ENCODE results near the gene DOCK3.
A peak's percentile ranks its signal among the peaks of the same experiment; 100 is the strongest.
"Not testable (repeated sequence)": the region's sequence is repeated elsewhere in the genome, so short reads cannot be mapped to it uniquely, and the experiment has no call there.

DOCK3 gene

DNA sequence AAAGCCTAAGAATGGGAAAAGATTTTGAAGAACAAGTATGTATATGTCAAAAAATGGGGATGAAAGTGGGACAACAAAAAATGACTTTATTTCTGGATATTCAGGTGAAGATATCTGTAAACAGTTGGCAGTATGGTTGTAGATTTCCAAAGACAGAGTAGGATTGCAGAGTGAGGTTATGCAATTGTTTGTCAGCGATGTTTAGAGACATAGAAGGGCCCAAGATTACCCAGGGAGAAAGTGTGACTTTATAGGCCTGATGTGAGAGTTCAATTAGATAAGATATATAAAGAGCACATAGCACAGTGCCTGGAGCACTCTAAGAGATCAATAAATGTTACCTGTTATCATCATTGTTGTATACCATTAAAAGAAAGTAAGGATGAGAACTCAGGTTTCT, 319.8 kb downstream of the DOCK3 start:
- no peak for DNase-seq

DNA sequence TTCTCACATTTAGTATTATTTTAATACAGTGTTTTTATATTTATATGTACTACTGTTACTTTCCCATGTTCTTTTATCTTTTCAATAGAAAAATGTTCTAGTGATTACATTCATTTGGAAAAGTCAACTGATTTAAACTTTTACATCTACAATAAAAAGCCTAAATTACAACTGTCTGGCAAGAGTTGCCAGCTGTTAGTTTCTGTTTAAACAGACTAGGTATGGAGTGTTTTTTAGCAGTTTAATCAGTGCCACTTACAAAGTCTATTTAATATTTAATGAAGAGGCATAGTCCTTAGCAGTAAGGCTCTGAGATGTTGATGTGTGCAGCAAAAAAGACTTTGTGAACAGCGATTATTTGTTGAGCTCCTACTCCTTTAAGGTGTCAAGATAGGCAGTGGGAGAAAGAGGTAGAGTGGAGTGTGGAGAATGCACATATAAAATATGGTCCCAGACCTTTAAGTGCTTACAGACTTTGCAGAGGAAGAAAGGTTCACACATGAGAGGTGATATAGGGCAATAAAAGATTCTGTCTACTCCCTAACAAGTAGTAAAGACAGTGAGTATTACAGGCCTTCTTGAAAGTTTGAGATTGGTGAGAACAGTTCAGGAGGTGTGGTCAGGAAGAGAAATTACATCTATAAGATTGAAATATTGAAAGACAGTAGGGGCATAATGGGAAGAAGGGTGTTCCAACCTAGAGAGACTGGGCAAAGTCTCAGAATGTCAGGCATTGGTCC, 320.5 kb downstream of the DOCK3 start:
- DNase-seq, result no peak

DNA sequence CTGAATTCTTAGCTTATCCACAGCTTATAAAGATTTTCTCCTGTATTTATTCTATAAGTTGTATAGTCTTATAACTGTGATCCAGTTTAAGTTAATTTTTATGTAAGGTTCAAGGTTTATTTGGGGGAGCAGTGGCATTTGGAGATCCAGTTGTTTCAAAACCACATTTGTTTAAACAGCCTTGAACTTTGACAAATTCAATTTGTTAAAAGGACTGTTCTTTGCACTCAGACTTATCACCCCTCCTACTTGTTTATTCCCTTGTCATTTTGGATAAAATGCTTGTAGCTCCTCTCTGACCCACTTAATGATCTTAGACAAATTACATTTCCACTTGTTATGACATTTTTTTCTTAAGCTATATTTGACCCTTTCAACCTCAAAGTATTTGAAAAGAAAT, 327.8 kb downstream of the DOCK3 start:
- DNase-seq, result no peak

DNA sequence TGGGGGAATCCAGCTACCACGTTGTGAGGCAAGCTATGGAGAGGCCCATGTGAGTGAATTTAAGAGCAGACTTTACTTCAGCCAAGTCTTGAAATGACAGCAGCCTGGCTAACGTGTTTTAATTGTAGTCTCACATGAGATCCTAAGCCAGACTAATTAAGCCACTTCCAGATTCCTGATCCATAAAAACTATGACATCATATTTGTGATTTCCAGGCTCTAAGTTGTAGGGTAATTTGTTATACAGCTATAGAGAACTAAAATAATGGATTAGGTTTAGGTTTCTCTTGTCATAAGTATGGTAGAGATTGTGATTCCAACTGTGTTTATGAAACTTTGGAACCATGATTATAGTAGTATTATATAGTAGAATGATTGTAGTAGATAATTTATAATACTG, 329.5 kb downstream of the DOCK3 start:
- no peak for DNase-seq

DNA sequence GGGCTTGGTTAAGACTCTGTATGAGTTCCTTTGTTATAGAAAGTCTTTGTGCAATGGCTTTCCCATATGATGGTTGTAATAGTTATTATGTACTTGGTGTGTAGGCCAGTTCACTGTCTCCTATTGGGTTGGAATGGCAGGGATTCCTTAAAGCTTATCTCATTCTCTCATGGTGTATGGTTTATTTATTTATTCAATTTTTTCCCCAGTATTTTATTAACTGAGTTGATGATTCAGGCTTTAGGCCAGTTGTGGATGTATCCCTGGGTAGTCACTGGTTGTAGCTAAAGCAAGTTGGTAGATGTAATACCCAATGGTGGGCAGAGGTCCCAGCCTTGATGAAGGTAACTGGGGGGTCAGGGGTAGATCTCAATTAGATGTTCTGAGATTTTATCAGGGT, 349.4 kb downstream of the DOCK3 start:
- no peak for DNase-seq

DNA sequence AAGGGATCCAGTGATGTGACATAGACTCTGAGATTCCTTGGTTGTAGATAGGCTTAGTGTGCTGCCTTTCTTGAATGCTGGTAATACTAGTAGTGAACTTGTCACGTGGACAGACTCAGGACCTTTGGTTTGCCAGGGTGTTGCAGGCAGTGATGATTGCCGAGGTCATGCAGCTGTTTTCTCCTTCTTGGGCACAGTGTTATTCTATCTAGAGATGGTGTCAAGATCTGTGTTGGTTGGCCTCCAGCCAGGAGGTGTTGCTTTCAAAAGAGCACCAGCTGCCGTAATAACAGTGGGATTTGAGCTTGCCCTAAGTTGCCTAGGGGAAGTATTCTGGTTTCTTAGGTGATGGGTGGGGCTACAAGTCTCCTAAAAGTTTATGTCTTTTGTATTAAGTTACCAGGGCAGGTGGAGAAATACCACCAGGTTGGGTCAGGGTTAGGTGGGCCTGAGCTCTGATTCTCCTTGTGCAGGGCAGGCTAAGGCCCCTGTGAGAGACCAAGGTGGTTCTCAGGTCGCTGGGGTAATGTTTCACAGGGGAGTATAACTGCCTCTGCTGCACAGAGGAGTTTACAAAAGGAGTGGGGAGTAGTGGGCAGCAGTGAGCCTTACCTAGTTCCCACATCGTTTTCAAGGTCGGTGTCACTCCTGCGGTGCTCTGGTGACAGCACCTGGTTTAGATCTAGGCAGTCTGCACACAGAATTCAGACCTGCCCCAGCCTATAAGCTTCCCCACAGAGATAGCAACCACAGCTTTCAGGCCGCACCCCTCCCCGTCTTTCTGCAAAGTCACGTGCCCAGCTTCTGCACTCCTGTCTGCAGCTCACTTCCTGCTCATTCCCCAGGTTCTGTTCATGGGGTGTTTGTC, 350.3 kb downstream of the DOCK3 start:
- DNase-seq, result no peak

DNA sequence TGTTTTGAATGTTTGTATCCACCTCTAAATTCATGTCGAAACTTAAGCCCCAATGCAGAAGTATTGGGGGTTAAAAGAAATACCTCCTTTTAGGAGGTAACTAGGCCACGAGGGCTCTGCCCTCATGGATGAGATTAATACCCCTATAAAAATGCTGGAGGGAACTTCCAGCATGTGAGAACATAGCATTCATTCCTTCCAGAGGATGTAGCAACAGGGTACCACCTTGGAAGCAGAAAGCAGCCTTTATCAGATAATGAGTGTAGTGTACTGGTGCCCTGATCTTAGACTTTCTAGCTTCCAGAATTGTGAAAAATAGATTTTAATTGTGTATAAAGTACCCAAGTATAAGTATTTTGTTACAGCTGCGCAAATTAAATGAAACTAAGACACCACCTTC, 356.9 kb downstream of the DOCK3 start:
- no peak for DNase-seq

DNA sequence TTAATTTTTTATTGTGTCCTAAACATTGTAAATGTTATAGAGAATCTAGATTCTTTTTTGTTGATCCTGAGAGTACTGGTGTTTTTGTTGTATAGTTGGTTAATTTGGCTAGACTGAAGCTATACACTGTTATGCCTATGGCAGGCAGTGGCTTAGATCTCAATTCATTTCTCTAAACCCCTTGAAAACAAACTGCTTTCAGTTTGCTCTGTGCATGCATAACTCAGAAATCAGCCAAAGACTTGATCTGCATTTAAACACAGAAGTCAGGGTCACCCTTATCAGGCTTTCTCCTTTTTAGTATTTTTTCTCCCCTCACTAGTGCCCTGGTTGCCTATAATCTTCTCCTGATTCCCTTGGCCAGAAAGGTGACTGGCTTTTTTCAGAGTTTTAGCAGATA, 360.9 kb downstream of the DOCK3 start:
- no peak for DNase-seq

DNA sequence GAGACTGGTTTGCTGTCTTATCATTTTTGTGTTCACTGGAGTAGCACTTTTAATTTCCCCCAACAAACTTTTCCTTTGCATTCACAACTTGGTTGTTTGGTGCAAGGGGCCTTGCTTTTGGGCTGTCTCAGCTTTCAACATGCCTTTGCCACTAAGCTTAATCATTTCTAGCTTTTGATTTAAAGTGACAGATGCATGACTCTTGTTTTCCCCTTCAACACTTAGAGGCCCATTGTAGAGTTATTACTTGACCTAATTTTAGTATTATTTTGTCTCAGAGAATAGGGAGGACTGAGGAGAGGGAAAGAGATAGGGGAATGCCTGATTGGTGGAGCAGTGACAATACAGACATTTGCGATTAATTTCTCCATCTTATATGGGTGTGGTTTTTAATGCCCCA, 370.3 kb downstream of the DOCK3 start:
- no peak for DNase-seq

DNA sequence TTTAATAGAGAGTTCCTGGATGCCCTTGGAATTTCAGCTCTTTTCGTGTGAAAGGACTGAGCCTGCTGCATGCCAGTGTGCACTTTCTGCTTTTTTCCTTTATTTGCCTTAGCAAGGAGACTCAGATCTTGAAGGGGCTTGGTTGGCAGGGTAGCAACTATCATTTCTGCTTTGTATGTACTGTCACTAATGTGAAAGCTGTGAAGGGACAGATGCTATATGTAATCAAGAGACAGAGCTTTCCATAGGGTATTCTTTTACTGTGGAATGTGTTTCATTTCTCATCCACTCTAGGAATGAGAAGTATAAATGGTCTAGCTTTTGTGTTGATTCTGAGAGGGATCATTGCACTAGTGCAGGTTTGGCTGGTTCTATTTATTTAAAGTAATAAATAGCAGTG, 377.8 kb downstream of the DOCK3 start:
- DNase-seq, result no peak

DNA sequence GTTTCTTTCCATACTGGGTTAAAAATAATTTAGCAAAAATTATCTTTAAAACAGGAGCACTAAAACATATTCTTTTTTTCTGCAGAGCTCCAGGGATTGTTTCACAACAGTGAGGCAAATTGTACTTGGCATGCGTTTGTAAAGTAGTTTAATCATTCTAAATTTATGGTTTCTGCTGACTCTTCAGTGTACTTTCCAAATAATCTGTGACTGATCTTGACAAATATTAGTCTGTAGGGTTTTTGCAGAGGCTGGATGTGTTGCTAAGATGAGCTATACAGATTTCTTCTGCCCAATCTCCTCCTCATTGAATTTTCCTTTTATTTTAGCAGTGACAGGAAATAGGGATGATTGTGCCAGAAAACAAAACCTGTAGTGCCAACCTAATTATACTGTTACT, 382.4 kb downstream of the DOCK3 start:
- no peak for DNase-seq

DNA sequence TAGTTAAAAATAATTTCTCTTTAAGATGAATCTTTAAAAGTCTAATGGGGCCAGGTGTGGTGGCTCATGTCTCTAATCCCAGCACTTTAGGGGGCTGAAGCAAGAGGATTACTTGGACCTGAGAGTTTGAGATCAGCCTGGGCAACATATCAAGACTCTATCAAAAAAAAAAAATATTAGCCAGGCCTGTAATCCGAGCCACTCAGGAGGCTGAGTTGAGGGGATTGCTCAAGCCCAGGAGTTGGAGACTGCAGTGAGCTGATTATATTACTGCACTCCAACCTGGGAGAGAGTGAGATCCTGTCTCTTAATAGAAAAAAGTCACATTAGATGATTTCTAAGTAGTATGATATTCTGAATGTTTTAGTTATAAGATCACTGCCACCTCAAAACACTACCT, 388.3 kb downstream of the DOCK3 start:
- DNase-seq, result no peak

DNA sequence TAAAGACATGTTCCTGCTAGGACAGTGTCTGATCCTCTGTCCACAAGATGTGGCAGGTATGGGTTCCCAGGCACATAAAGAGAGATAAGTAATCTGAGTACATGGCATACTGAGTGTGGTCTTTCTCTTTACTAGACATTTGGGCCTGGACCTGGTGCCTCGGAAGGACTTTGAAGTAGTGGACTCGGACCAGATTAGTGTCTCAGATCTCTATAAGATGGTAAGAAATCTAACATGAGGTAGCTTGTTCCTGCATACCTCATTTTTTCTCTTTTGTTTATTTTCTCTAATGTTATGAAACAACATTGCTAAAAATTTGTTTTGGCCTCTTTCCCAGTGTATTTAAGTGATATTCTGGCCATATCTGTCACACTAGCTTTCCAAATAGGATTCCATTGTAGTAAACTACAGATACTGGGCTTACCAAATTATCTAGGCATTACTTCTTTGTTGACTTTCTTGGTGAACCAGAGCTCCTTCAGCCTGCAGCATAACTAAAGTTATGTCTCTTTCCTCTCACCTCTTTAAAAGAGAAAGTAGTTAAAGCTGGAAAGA, 400.6 kb downstream of the DOCK3 start:
- DNase-seq, result no peak

DNA sequence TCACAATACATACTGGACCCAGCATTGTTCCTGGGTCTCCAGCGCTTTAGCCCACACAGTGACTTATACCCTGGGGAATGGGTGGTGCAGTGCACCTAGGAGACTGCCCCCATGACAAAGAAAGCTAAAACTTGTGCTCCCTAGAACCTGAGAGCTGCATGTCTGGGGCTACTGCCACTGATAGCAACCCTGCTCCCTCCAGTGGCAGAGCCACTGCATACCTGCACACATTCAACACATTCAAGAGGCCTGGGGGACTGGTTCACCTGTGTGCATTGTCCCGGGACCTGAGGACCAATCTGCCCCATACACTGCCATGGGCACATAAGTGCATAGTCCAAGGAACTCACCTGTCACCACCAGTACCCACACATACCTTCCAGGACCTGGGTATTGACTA, 407.6 kb downstream of the DOCK3 start:
- no peak for DNase-seq

DNA sequence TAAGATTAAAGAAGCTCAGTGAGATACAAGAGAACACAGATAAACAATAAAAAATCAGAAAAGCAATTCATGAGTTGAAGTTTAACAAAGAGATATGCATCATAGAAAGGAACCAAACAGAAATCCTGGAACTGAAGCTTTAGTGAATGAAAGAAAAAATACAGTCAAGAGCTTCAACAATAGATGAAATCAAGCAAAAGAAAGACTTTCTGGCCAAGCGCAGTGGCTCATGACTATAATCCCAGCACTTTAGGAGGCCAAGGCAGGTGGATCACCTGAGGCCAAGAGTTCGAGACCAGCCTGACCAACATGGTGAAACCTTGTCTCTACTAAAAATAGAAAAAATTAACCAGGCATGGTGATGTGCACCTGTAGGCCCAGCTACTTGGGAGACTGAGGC, 408.8 kb downstream of the DOCK3 start:
- DNase-seq, result no peak

DNA sequence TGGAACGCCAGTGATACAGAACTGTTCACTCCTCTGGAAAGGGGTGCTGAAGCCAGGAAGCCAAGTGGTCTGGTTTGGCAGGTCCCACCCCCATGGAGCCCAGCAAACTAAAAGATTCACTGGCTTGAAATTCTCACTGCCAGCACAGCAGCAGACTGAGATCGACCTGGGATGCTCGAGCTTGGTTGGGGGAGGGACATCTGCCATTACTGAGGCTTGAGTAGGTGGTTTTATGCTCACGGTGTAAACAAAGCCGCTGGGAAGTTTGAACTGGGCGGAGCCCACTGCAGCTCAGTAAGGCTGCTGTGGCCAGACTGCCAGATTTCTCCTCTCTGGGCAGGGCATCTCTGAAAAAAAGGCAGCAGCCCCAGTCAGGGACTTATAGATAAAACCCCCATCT, 417.4 kb downstream of the DOCK3 start:
- not testable (repeated sequence) for DNase-seq

DNA sequence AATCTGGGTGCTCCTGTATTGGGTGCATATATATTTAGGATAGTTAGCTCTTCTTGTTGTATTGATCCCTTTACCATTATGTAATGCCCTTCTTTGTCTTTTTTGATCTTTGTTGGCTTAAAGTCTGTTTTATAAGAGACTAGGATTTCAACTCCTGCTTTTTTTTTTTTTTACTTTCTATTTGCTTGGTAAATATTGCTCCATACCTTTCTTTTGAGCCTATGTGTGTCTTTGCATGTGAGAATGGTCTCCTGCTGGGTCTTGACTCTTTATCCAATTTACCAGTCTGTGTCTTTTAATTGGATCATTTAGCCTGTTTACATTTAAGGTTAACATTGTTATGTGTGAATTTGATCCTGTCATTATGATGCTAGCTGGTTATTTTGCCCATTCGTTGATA, 420.1 kb downstream of the DOCK3 start:
- DNase-seq, result not testable (repeated sequence)

DNA sequence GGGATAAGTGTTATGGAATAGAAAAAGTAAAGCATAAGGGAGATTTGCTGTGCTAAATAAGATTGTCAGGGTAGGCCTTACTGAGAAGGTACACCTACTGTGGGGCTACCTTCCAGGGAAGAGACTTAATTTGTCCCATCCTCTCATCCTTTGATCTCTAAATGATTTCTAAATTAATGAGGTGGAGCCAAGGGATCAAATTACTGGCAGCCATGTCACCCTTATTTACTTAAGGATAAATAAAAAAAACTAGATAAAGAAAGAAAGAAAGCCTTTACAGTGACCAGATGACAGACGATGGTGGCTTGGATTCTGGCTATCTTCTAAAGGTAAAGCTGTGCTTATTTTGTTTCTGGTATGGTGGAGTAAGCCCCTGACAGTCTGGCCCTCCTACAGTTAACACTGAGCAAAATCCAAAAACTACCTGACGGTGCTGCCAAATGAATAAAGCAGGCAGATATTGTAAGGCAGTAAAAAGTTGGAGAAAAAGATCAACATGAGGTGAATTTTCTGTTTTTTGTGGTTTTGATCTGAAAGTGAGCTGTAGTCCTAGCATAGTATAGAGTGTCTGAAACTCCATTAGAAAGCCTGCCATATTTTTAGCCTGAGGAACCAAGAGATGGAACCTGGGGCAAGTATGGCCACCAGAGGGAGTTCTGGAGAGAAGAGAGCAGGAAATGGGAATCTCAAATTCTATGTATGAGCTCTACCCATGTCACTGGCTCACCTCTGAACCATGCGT, 425.2 kb downstream of the DOCK3 start:
- peak; percentile 37 to 38 for DNase-seq

DNA sequence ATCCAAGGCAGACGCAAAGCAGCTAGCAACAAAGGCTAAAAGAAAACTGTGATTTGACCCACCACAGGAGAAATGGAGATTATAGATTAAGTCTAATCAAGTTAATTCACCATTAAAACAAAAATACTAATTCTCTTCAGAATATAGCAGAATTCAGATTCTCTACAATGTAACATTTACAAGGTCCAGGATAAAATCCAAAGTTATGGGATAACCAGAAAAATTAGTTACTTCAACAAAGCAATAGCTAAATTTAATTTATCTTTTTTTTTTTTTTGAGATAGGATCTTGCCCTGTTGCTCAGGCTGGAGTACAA, 425.8 kb downstream of the DOCK3 start:
- no peak for DNase-seq

DNA sequence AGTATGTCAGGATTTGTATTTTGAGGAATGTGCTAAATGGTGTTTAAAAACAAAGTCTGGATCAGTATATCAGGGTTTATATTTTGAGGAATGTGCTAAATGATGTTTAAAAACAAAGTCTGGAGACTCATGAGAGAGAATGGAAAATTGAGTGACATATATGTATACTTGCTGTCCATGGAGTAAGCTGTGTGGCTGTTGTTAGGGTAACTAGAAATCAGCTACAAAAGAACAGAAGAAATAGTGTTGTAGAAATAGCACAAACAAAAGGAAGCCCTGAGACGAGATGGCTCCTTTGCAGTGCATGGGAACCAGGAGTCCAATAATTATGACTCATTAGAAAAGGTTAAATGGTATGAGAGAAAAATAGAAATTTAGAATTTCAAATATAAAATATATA, 427.7 kb downstream of the DOCK3 start:
- DNase-seq, result no peak

DNA sequence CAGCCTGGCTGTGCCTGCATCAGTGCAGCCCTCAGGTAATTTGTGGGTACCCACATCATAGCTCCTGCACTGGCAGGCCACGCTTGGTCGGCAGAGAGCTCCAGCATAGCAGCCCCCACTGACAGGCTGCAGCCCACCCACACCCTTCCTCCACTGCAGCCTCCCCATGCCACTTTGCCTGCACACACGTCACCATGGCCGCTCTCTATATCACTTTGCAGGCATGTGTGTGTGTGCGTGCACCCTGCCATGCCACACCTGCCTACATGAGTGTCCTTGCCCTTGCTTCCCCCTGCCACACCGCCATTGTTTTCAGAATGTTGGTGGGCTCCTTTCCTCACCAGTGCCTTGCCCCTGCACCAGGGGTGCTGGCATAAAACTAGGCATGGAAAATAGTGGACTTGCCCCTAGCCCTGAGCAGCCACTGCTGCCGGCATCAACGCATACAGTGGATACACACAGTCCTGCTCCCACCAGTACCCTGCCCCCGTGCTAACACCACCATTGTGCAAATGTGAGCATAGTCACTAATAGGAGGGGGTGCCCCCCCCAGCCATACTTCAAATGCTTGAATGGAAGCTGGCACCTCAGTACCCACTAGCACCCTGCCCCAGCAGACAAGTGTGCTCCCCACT, 431.6 kb downstream of the DOCK3 start:
- DNase-seq, result no peak

DNA sequence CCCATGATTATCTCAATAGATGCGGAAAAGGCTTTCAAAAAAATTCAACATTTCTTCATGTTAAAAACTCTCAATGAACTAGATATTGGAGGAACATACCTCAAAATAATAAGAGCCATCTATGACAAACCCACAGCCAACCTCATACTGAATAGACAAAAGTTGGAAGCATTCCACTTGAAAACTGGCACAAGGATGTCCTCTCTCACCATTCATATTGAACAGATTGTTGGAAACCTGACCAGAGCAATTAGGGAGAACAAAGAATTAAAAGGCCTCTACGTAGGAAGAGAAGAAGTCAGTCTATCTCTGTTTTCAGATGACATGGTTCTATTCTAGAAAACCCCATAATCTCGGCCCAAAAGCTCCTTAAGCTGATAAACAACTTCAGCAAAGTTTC, 435.9 kb downstream of the DOCK3 start:
- no peak for DNase-seq

DNA sequence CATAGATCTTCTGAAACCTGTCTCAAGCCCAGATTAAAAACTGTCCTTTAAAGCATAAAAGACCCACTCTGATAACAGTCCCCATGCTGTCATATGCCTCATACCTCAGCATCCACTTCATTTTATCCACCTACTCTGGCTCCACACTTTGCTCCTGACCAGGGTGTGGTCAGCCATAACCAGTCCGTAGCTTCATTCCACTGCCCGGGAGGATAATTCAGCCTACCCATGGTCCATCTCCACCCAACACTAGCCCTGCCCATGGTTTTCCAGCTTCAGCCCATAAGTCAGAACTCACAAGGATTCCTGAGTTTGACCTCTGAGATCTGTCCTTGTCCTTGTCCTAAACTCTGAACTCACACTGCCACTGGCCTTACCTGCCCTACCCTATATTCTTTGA, 448.2 kb downstream of the DOCK3 start:
- DNase-seq, result no peak
